Hypothalamus (tissue), 51 donors: ENCODE results near the gene C6orf118.
A peak's percentile ranks its signal among the peaks of the same experiment; 100 is the strongest.

Experiments
- DNase-seq, 51 donors: peaks; one replicate each; lab custom pipeline; 2025; lab: John Stamatoyannopoulos, UW

The C6orf118 gene

DNA sequence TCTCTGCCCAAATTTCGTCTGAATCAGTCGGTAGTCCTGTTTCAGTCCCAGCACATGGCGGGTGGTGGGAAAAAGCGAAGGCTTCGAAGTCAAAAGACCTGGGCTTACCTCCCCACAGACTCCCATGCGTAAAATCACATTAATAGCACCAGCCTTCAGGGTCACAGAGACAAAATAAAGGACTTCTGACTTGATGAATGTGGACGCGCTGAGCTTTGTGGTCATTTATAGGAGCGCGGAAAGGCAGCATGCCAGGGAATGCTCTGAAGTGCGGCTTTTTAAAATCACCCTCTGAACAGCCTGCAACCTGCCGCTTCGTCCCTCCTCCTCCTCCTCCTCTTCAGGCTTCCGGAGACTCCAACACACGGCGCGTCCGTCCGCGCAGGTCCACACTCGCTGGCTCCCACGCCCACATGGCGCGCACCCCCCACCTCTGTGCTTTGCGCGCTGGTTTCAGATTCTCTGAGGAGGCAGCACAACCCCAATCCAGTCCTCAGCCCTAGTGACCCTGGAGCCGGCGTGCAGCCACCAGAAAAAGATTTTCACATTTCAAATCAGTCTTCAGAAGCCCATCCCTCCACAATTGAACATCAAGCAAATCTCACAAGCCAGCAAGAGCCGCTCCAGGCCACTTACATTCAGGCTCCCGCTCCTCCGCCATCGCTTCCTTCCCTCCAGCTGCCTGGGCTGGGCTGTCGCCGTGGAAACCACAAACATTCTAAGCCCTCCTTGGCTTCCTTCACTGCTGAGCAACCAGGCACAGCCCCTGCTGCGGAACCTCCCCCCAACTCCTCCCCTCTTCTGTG lies at the start of gene C6orf118:
Gene C6orf118 (minus strand): TSS at position 680 of the 806 bp plus-strand sequence. CDS start 19 bp downstream, at position 661.
- peak in 37 of 51 donors; percentile 6 to 74 (median 43) for DNase-seq

DNA sequence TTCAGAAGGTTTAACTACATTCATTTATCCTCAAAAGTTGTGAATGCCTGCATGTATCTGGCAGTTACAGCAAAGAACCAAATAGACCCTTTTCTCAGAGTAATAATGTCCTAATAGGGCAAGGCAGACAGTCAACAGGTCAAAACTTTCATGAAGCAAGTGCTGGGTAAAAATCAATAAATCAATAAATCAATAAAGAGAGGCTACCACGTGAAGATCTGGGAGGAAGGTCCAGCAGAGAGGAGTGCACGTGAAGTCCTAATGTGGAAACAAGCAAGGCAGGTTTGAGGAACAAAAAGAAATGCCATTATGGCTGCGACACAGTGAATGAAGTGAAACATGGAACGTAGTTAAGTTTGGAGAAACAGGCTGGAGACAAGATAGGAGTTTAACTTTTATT lies 36.3 kb upstream of the C6orf118 start:
- DNase-seq: no peak

DNA sequence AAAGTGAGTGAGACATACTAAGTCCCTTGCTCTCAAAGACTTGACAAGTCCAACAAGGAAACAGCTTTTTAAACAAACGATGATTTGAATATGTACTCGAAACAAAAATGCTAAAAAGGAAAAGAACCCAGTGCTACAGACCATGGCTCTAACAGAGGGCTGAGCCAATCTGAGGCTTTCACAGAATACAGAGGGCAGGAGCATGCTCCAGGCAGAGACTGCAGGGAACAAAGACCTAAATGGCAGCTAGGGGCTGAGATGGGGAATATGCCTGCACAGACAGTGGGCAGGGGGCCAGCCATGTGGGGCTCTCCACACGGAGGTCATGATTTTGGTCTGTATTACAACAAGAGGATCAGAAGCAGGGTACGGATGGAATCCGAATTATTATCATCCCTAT lies 31.1 kb upstream of the C6orf118 start:
- DNase-seq: no peak

DNA sequence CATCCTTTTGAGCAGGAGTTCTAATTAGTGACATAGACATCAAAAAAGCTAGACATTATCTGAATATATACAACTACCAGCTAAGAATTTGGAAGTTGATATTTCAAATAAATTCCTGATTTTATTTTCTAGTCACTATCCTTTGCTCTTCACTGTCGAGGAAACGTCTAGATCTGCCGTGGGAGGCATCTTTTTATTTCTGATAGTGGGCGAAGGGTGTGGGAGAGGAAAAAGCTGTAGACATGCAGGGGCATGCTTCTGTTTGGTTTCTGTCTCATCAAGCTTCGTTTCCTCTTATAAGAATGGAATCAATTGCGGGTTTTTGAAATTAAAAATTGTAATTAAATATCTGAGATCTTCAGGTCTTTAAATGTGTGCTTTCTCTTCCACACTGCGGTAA lies 16.2 kb upstream of the C6orf118 start:
- DNase-seq: no peak

DNA sequence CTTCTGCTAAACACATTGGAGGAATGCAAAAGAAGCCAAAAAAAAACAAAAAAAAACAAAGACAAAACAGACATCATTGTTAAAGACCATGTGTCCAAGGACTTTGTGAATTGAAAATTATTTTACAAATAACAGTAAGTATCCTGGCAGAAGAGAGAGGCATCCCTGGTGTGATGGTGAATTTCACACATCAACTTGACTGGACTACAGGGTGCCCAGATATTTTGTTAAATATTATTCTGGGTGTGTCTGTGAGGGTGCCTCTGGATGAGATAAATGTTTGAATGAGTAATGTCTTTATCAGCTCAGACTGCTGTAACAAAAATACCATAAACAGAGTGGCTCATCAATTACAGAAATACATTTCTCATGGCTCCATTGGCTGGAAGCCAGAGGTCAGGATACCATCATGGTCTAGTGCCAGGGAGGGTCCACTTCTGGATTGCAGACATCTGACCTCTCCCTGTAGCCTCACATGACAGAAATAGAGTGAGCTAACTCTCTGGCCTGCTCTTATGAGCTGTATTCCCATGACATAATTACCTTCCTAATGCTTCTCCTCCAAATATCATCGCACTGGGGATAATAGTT lies 12.2 kb upstream of the C6orf118 start:
- no peak for DNase-seq

DNA sequence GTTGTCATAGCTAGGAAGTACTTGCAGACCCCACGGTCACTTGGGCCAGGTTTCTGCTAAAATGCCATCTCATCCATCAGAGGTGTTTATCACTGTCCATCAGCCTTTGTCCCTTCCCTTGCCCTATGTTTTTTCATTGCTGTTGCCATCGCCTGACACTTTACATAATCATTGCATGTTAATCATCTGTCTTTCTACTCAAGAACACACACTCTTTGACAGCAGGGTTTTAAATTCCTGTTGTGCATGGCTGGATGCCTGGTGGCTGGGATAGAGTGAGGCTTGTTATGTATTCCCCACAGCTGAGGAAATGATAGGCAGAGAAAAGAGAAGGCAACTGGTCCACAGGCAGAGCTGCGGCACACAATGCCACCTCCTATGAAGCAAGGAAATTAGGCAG lies 11.7 kb upstream of the C6orf118 start:
- no peak for DNase-seq

DNA sequence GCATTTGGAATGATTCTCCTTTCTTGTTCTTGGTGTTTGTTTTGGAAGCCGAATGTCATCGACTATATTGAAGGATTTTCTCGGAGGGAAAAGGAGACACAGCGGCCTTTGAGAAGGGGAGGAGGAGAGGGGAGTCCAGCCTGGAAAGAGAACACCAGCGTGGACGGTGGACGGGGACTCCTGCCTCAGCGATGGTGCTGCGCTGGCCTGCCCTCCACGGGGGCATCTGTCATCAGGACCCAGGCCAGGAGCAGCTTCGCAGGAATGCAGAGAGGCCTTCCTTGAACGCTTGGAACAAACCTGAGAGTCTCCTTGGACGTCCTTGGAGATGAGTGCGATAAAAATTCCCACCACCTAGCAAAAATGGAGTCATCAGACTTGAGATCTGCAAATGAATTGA lies 8.3 kb upstream of the C6orf118 start:
- no peak for DNase-seq

DNA sequence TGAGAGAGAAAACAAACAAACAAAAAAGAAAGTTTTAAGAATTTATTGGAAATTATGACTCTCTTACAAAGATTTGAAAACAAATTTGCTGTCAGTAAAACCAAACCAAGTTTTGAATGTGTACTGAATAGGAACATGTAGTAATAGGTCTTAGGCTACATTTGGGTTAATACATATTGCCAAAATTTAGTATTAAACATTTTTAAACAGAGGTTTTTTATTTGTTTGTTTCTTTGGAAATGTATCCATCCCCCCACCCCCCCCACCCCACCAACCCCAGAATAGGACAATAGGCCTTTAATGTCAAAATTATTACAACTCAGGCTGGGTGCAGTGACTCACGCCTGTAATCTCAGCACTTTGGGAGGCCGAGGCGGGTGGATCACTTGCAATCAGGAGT lies 2.5 kb downstream of the C6orf118 start:
- no peak for DNase-seq

DNA sequence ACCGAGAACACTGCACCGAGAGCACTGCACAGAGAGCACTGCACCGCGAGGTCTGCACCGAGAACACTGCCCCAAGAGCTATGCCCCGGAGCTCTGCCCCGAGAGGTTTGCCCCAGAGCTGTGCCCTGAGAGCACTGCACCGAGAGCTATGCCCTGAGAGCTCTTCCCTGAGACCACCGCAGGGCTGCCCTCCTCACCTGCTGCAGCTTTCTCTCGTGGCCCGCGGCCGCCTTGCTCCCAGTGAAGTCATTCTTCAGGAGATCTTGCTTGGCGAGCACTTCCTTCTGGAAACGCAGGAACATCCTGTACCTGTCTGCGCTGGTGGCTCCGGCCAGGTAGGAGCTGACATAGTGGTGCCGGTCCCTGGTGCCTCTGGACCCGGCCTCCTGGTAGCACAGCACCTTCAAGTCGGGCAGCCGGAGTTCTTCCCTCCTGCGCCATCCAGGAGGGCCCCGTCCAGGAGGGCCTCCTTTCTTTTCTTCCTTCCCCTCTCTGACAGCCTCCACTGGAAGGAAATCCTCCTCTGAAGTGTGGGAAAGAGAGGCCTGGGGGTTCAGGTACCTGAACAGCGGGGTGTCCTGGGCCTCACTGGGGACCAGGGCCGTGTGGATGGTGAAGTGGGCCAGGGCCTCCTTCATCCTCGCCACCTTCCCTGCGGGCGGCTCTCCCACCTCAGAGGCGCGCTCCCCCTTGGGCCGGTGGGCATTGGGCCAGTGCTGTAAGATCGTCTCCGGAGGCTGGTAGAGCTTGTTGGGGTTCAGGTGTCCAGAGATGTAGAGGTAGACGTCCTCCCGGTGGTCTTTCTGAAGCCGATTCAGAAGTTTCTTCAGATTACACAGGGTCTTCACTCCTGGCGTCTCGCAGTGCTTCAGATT lies 7.8 kb downstream of the C6orf118 start:
- DNase-seq: no peak

DNA sequence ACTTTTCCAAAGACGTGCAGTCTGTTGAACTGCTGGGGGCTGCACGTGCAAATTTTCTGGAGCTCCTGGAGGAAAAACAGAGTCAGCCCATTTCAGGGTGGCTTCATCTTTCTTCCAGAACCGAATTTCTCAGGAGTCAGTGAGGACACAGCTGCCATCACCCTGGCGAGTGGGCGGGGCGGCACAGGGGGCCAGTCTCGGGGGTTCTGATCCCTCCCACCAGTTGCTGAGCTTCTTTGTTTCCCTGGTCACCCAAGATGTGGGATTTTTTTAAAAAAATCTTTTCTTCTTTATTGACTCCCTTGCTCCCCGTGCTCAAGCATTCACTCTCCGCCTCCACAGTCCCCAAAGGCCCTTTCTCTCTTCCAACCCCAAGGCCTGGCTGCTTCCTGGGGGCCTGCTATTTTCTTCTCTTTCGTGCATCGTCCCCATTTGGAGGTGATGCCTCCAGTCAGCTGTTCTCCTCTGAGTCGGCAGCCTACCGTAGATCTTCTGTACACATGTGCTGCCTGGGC lies 8.9 kb downstream of the C6orf118 start:
- no peak for DNase-seq

DNA sequence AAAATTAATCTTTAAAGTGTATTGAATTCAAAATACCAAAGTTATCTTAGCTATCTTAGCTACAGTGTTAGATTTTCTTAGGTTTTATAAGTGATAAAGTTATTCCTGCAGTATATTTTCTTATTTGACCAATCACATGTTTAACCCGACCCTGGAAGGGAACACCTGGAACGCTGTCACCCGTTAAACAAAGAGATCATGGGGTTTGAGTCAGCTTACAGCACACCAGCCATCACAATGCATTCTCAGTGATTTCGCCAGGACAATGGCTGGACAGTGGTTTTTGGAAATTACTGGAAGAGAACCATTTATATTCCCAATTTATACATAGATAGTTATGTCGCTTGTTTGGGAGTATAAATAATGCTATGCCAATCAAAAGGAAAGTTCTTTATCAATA lies 10.5 kb downstream of the C6orf118 start:
- no peak for DNase-seq

DNA sequence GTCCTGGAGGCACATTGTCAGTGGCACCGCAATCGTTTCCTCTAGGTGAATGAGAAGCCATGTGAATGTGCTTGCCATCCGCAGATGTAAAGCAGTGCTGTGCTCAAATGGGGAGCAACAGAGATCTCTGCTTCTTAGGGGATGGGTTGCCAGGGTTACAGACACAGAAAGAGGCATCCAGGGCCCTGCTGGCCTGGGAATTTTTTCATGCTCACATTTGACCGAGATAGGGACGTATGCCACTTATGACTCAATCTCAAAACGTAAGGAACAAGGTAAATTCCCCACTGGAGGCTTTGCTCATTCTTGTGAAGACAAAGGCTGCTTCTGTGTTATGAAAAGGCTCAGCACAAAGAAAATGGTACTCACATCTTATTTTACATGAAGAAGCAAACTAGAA lies 11.0 kb downstream of the C6orf118 start:
- DNase-seq: no peak

DNA sequence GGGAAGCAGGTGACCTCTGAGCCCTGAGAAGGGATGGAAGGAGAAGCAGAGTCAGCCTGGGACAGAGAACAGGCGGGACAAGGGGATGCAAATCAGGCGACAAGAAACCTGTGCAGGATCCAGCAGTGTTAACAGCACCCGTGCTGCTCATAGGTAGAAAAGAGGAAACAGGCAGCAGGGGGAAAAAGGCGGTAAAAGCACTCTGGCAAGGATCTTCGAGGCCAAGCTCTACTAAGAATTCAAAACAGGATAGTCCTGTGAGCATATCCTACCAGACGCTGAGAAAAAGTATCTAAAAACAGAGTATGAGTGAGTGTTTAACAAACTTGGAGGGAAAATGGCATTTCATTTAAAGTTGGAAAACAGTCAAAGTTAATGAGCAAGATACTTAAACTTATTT lies 16.7 kb downstream of the C6orf118 start:
- no peak for DNase-seq

DNA sequence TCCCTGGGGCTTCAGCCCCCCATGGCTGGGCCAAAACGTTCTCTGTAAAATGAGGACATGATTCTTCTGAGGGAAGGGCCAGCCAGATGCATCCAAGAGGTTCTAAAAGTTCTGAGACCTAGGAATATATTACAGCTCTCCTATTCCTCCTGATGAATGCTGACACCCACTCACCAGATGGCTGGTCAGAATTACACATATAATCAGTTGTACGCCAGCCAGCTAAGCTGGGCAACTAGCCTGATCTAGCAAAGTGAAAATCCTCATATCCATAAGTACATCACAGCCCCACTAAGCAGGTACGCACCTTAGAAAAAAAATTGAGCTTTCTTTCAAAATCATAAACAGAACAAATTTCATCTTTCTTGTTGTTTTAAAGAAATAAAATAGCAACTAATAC lies 34.8 kb downstream of the C6orf118 start:
- DNase-seq: peak in 1 of 51 donors; percentile 4

DNA sequence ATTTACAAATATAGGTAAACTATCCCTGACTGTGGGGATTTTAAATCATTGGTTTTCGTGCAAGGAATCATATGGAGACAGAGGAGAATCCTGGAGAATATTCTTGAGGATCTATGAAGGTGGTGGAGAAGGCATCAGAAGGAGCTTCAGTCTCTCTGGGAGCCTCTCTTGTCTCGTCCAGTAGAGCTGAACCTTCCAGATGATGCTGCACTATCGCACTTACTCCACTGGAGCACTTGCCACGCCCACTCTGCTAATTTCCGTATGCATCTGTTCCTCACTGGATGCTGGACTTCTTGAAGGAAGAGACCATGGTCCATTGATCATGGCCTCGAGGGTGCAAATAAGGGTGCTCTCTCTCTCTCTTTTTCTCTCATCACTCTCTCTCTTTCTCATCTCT lies 36.8 kb downstream of the C6orf118 start:
- DNase-seq: no peak

DNA sequence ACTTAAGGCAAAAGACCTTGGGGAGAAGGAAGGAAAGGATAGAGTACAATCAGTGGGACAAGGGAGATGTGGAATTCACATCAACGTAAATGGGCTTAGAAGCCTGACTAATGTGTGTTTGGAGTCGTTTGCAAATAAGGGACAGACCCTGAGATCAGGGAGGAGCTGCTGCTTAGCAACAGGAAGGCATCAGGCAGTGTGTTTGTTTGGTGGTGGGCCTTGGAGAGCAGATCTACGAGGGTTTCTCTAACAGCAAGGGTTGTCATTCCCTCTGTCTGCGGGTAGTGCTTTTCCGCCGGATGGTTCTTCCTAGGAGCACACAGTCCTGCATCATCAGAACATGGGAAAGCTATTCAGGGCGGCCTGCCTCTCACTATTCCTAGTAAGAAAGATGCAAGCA lies 40.4 kb downstream of the C6orf118 start:
- DNase-seq: no peak

DNA sequence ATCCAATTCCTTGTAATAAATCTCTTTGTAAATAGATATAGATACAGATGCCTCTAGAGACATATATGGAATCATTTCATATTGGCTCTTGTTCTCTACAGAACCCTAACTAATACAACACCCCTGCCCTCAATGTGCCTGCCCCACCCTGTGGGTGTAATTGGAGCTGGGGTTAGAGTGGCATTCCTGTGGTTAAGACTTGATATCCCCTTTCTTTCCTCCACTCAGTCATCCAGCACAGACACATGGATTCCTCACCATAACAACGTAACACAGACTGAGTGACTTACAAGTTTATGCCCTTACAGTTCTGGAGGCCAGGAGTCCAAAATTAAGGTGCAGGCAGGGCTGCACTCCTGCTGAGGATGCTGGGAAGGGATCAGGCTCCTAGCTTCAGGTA lies 42.8 kb downstream of the C6orf118 start:
- no peak for DNase-seq

DNA sequence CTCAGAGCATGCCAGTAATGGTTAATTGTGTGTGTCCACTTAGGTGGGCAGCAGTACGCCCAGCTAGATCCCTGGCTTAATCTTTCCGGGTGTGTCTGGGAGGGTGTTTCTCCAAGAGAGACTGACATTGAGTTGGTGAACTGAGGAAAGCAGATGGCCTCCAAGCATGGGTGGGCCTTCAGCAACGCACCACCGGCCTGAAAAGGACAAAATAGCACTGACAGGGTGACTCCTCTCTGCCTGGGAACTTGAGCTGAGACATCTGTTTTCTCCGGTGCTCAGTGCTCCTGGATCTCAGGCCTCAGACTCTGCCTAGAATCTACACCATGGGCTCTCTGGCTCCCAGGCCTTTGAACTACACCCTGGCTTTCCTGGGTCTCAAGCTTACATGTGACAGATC lies 43.2 kb downstream of the C6orf118 start:
- DNase-seq: no peak

DNA sequence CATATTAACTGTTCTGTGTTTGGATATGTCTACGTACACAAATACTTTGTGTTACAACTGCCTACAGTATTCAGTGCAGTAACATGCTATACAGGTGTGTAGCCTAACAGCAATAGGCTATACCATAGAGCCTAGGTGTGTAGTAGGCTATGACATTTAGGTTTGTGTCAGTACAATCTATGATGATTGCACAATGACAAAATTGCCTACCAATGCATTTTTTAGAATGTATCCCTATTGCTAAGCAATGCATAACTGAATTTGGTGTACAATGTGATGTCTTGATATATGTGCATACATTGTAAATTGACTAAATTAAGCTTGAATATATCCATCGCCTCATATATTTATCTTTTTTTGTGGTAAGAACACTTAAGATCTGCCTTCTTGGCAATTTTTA lies 48.9 kb downstream of the C6orf118 start:
- DNase-seq: no peak

DNA sequence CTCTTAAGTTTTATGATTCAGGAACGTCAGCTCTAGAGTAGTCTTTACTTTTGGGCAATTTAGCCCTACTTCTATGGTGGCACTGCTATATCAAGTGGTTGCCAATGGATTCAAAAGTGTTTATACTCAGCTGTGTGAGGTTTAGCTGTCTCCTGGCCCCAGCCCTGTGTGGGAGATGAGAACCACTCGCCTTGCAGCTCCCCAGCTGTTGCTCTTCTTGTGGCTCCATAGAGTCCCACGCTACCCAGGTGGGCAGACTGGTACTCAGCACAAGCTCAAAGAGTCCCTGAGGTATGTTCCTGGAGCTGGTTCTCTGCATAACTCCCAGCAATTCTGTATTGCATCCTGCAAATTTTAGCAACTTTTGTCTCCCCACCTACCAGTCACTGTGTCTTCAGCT lies 59.6 kb downstream of the C6orf118 start:
- no peak for DNase-seq

DNA sequence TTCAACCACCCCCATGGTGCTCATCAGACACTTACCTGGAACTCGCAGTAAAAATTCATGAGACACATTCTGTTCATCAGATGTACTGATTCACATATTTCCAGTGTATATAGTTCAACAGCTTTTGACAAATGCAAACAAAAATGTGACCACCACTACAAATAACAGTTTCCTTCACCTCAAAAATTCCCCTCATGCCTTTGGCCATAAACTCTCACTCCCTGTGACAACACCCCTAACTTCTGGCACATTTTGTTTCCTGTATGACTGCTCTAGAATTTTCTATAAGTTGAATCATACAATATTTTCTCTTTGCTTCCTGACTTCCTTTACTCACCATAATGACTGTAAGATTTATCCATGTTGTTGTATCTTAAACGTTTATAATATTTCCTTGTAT lies 63.7 kb downstream of the C6orf118 start:
- DNase-seq: no peak
